Measurements from ENCODE around the gene ASRGL1.
"Not testable (repeated sequence)": the region's sequence is repeated elsewhere in the genome, so short reads cannot be mapped to it uniquely, and the experiment has no call there.

The ASRGL1 gene

GRCh38 chr11:62352355-62353336, 15.4 kb downstream of the ASRGL1 start:
- no peak for DNase-seq (ENCODE audit: low read depth in 2 of 2)

GRCh38 chr11:62353841-62354240, 16.6 kb downstream of the ASRGL1 start:
- DNase-seq (ENCODE audit: low read depth in 2 of 2): no peak

GRCh38 chr11:62358273-62358672, 21.0 kb downstream of the ASRGL1 start:
- no peak for DNase-seq (ENCODE audit: low read depth in 2 of 2)

- DNase-seq (ENCODE audit: low read depth in 2 of 2): no peak
These were observed 22.2 kb downstream of the ASRGL1 start for GRCh38 chr11:62359475-62359874.

- DNase-seq (ENCODE audit: low read depth in 2 of 2): no peak
These were observed 23.4 kb downstream of the ASRGL1 start for GRCh38 chr11:62360685-62361084.

- DNase-seq (ENCODE audit: low read depth in 2 of 2): not testable (repeated sequence)
These were observed 31.7 kb downstream of the ASRGL1 start for GRCh38 chr11:62368861-62369477.

GRCh38 chr11:62370743-62371440, 33.6 kb downstream of the ASRGL1 start:
- DNase-seq (ENCODE audit: low read depth in 2 of 2): peak; percentile 15 to 29

GRCh38 chr11:62372871-62373270, 35.6 kb downstream of the ASRGL1 start:
- no peak for DNase-seq (ENCODE audit: low read depth in 2 of 2)

GRCh38 chr11:62373464-62374119, 36.3 kb downstream of the ASRGL1 start:
- DNase-seq (ENCODE audit: low read depth in 2 of 2): no peak

GRCh38 chr11:62374801-62375200, 37.6 kb downstream of the ASRGL1 start:
- no peak for DNase-seq (ENCODE audit: low read depth in 2 of 2)

- not testable (repeated sequence) for DNase-seq (ENCODE audit: low read depth in 2 of 2)
These were observed 41.3 kb downstream of the ASRGL1 start for GRCh38 chr11:62378459-62379063.

- not testable (repeated sequence) for DNase-seq (ENCODE audit: low read depth in 2 of 2)
These were observed 42.3 kb downstream of the ASRGL1 start for GRCh38 chr11:62379586-62379985.

GRCh38 chr11:62380821-62381245, 43.6 kb downstream of the ASRGL1 start:
- DNase-seq (ENCODE audit: low read depth in 2 of 2): not testable (repeated sequence)

- no peak for DNase-seq (ENCODE audit: low read depth in 2 of 2)
These were observed 46.6 kb downstream of the ASRGL1 start for GRCh38 chr11:62383822-62384221.

GRCh38 chr11:62386083-62386482, 48.8 kb downstream of the ASRGL1 start:
- DNase-seq (ENCODE audit: low read depth in 2 of 2): not testable (repeated sequence)

- DNase-seq (ENCODE audit: low read depth in 2 of 2): no peak
These were observed 50.1 kb downstream of the ASRGL1 start for GRCh38 chr11:62387381-62387780.

- no peak for DNase-seq (ENCODE audit: low read depth in 2 of 2)
These were observed 51.8 kb downstream of the ASRGL1 start for GRCh38 chr11:62388999-62389398.

- DNase-seq (ENCODE audit: low read depth in 2 of 2): no peak
These were observed 53.0 kb downstream of the ASRGL1 start for GRCh38 chr11:62390237-62390636.

- no peak for DNase-seq (ENCODE audit: low read depth in 2 of 2)
These were observed 53.5 kb downstream of the ASRGL1 start for GRCh38 chr11:62390722-62391121.

GRCh38 chr11:62391642-62392425, 54.6 kb downstream of the ASRGL1 start:
- no peak for DNase-seq (ENCODE audit: low read depth in 2 of 2)
